Measurements from ENCODE around the gene RPS16. TPM values are rescaled to one million over a fixed set of nuclear protein-coding genes. Genes with fewer than 3 reads are reported as not detected.

Gene RPS16
- 1,827 and 1,860 TPM in 2 replicates for total RNA-seq
- long read RNA-seq, transcript RPS16-207 (5 exons, 492 nt), result minor isoform, 5 of 691 reads
- long read RNA-seq, transcript RPS16-206 (4 exons, 2,389 nt), result minor isoform, 7 of 691 reads
- long read RNA-seq, transcript RPS16-201 (5 exons, 560 nt), result major isoform, 661 of 691 reads
- long read RNA-seq, partial matches to known transcripts, result 9 of 691 reads
- long read RNA-seq, other reads (novel, unspliced or antisense), result 9 of 691 reads

- no peaks in the 10 kb centered on the region for H3K27me3 Mint-ChIP-seq (ENCODE audit: unreplicated experiment)
- H3K4me3 Mint-ChIP-seq (ENCODE audit: unreplicated experiment), result peak within 1 kb of the TSS; percentile 100
- peaks cover 24% of the 10 kb centered on the region for H3K36me3 Mint-ChIP-seq (ENCODE audit: unreplicated experiment)
- DNase-seq (ENCODE audit: extremely low spot score, unreplicated experiment), result peak; percentile 99
- H3K4me1 Mint-ChIP-seq (ENCODE audit: unreplicated experiment), result peaks cover 43% of the 10 kb centered on the region
- peak within 1 kb of the TSS; percentile 98 for H3K27ac Mint-ChIP-seq (ENCODE audit: unreplicated experiment)
- TF ChIP-seq CTCF (IDR thresholded peaks at IDR 0.05), result no peak
- H3K9me3 Mint-ChIP-seq (ENCODE audit: unreplicated experiment), result no peaks in the 10 kb centered on the region
These were observed at the start of gene RPS16 for GRCh38 chr19:39435499-39436349. Gene RPS16, minus strand, starts transcription at chr19:39435949. Its CDS starts 54 bp downstream, at chr19:39435895.

- H3K36me3 Mint-ChIP-seq (ENCODE audit: unreplicated experiment), result peaks cover 10% of the 10 kb centered on the region
- H3K27ac Mint-ChIP-seq (ENCODE audit: unreplicated experiment), result no peak overlapping the region
These were observed 47.4 kb upstream of the RPS16 start for GRCh38 chr19:39483141-39483540.

GRCh38 chr19:39481676-39482075 lies 45.9 kb upstream of the RPS16 start:
- Mint-ChIP-seq H3K36me3 (ENCODE audit: unreplicated experiment) (peaks cover 5% of the 10 kb centered on the region), H3K4me1 (ENCODE audit: unreplicated experiment) (peaks cover 19% of the 10 kb centered on the region), H3K27me3 (ENCODE audit: unreplicated experiment) (no peaks in the 10 kb centered on the region), H3K27ac (ENCODE audit: unreplicated experiment) (peak overlapping the region; percentile 87), H3K4me3 (ENCODE audit: unreplicated experiment) (peak overlapping the region; percentile 80), H3K9me3 (ENCODE audit: unreplicated experiment) (no peaks in the 10 kb centered on the region)
- TF ChIP-seq CTCF (IDR thresholded peaks at IDR 0.05), result no peak
- no peak for DNase-seq (ENCODE audit: extremely low spot score, unreplicated experiment)

More at GRCh38 chr19:39483141-39483540, 47.4 kb upstream of the RPS16 start:
- H3K27me3 Mint-ChIP-seq (ENCODE audit: unreplicated experiment), result no peaks in the 10 kb centered on the region
- H3K4me1 Mint-ChIP-seq (ENCODE audit: unreplicated experiment), result peaks cover 19% of the 10 kb centered on the region
- TF ChIP-seq CTCF (IDR thresholded peaks at IDR 0.05), result no peak
- no peaks in the 10 kb centered on the region for H3K9me3 Mint-ChIP-seq (ENCODE audit: unreplicated experiment)
- no peak overlapping the region for H3K4me3 Mint-ChIP-seq (ENCODE audit: unreplicated experiment)
- no peak for DNase-seq (ENCODE audit: extremely low spot score, unreplicated experiment)

GRCh38 chr19:39481229-39481545 lies 45.4 kb upstream of the RPS16 start:
- H3K4me1 Mint-ChIP-seq (ENCODE audit: unreplicated experiment), result peaks cover 19% of the 10 kb centered on the region
- no peaks in the 10 kb centered on the region for H3K27me3 Mint-ChIP-seq (ENCODE audit: unreplicated experiment)
- H3K36me3 Mint-ChIP-seq (ENCODE audit: unreplicated experiment), result peaks cover 6% of the 10 kb centered on the region
- no peaks in the 10 kb centered on the region for H3K9me3 Mint-ChIP-seq (ENCODE audit: unreplicated experiment)
- peak overlapping the region; percentile 80 for H3K4me3 Mint-ChIP-seq (ENCODE audit: unreplicated experiment)
- TF ChIP-seq CTCF (IDR thresholded peaks at IDR 0.05), result no peak
- no peak for DNase-seq (ENCODE audit: extremely low spot score, unreplicated experiment)
- H3K27ac Mint-ChIP-seq (ENCODE audit: unreplicated experiment), result peak overlapping the region; percentile 87
